Epithelial cell of esophagus (primary cell): ENCODE results near the gene ADGRD1.
"Not testable (repeated sequence)": the region's sequence is repeated elsewhere in the genome, so short reads cannot be mapped to it uniquely, and the experiment has no call there.

Source experiments
- DNase-seq: peaks from one replicate; pipeline ENCODE4 v3.0.0; 2010; ENCODE audit warnings: low read depth
- H3K4me3 ChIP-seq: 2 replicates; pipeline ENCODE4 v1.5.1; 2011; ENCODE audit warnings: mild to moderate bottlenecking, low read length, control low read depth
- TF ChIP-seq, protein P1 (sequence below): IDR thresholded peaks from 2 replicates; pipeline ENCODE4 v1.5.1; 2011; ENCODE audit warnings: low read depth, mild to moderate bottlenecking, low read length, control low read depth, inconsistent platforms; ENCODE audit not compliant: insufficient read depth; ENCODE audit errors: missing control alignments

Gene ADGRD1

DNA sequence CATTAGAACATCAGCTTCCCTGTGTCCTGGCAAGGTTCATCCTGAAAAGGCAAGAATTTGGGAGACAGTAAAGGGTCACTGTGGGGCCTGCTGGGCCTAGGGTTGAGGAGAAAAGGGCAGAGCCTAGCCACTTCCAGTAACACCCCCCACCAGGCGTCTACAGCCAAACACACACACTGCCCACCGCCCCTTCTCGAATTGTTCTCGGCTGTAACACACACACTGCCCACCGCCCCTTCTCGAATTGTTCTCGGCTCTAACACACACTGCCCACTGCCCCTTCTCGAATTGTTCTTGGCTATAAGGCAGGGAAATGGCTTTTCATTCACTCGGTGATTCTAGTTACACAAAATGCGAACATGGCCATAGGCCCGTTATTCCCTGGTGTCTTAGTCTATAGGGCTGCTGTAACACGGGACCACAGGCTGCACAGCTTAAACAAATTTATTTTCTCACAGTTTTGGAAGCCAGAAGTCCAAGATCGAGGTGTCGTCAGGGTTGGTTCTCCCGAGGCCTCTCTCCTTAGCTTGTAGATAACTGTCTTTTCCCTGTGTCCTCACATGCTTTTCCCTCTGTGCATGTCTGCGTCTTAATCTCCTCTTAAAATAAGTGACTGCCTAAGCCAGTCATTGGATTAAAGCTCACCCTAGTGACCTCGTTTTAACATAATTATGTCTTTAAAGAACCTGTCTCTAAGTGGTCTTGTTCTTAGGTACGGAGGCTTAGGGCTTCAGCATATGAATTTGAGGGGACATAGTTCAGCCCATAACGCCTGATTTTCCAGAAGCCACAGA lies 171.0 kb downstream of the ADGRD1 start:
- TF ChIP-seq, protein P1, sequence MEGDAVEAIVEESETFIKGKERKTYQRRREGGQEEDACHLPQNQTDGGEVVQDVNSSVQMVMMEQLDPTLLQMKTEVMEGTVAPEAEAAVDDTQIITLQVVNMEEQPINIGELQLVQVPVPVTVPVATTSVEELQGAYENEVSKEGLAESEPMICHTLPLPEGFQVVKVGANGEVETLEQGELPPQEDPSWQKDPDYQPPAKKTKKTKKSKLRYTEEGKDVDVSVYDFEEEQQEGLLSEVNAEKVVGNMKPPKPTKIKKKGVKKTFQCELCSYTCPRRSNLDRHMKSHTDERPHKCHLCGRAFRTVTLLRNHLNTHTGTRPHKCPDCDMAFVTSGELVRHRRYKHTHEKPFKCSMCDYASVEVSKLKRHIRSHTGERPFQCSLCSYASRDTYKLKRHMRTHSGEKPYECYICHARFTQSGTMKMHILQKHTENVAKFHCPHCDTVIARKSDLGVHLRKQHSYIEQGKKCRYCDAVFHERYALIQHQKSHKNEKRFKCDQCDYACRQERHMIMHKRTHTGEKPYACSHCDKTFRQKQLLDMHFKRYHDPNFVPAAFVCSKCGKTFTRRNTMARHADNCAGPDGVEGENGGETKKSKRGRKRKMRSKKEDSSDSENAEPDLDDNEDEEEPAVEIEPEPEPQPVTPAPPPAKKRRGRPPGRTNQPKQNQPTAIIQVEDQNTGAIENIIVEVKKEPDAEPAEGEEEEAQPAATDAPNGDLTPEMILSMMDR = no peak
- no peak overlapping the region for H3K4me3 ChIP-seq
- DNase-seq = no peak

DNA sequence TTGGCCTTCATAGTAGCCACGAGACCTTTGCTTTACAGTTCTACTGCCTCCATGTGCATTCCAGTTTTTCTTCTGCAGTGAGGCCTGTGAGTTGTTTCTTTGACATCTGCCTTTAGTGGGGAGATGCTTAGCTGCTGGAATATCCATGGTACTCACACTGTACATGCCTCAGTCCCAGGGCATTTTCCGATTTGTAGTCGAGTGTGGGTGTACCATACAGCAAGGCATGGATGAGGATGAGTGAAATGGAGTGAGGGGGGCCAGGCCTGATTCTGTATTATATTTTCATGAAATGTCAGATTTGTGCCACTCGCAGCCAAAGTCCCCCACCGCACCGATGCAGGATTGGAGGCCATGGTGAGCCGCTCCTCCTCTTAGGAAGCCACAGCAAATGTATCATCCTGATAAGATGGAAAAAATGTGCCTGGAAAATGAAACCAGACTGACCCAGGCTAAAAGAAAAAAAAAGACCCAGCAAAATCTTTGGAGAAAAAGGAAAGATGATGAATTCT lies 173.0 kb downstream of the ADGRD1 start:
- no peak overlapping the region for H3K4me3 ChIP-seq
- DNase-seq = no peak
- TF ChIP-seq, protein P1 = no peak

DNA sequence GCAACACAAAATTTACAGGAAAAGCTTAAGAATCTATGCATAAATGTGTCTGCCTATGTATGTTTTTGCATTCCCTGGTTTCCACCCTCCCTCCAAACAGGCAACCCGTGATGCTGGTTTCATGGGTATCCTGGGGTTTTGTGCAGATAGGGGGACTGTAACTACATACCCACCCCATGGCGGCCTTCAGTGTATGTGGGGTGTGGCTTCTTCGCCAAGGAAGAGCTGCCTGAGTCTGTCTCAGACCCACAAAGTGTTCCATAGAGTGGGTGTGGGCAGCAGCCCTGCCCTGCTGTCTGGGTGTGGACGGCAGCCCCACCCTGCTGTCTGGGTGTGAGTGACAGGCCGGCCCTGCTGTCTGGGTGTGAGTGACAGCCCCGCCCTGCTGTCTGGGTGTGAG lies 174.8 kb downstream of the ADGRD1 start:
- no peak for DNase-seq
- TF ChIP-seq, protein P1 = no peak

DNA sequence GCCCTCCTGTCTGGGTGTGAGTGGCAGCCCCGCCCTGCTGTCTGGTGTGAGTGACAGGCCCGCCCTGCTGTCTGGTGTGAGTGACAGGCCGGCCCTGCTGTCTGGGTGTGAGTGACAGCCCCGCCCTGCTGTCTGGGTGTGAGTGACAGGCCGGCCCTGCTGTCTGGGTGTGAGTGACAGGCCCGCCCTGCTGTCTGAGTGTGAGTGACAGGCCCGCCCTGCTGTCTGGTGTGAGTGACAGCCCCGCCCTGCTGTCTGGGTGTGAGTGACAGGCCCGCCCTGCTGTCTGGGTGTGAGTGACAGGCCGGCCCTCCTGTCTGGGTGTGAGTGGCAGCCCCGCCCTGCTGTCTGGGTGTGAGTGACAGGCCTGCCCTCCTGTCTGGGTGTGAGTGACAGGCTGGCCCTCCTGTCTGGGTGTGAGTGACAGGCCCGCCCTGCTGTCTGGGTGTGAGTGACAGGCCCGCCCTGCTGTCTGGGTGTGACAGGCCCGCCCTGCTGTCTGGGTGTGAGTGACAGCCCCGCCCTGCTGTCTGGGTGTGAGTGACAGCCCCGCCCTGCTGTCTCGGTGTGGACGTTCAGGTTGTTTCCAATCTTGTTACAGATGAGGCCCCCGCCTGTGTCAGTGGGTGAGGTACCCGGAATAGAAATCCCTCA lies 175.4 kb downstream of the ADGRD1 start:
- H3K4me3 ChIP-seq, DNase-seq: not testable (repeated sequence)

More for the DNA sequence above, 174.8 kb downstream of the ADGRD1 start:
- H3K4me3 ChIP-seq = no peak overlapping the region

DNA sequence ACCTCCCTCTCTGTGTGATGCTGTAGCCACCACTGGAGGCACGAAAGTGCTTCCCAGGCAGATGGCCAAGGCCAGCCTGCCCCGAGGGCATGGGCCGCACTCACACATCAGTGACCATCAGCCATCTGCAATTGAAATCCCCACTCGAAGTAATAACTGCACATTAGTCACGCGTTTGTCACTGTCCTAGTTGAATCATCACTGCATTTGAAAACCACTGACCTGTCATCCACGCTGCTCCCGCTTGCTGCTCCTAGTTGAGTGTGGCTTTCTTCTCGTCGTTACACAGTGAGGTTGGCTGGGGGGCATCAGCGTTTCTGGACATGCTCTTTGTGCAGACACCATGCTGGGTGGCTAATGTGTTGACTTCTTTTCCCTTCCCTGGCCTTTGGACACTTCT lies 176.1 kb downstream of the ADGRD1 start:
- TF ChIP-seq, protein P1 = no peak
- no peak for DNase-seq
- H3K4me3 ChIP-seq = no peak overlapping the region

DNA sequence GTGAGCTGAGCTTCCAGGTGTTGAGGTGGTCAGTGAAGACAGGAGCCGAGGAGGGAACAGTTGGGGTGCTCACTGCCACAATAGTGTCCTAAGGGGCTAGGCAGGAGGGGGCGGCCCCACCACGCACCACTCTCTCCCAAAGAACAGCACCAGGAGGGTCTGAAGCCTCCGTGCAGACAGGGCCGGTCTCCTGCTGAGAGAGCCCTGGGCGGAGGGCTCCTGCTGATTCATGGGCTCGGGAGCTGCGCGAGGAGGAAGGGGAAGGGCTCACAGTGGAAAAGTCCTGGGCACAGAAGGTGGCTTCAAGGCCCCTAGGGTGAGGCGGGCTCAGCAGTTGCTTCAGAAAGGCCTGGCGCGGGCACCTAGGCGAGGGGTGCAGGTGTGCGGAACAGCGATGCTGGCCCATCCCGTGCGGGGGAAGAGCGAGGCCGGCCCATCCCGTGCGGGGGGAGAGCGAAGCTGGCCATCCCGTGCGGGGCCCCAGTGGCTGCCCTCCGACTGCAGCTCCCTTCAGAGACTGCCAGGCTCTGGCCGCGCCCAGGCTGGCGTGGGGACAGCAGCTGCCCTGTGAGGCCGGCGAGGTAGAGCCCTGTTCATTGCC lies 176.7 kb downstream of the ADGRD1 start:
- TF ChIP-seq, protein P1 = no peak
- DNase-seq = no peak
- H3K4me3 ChIP-seq = no peak overlapping the region

DNA sequence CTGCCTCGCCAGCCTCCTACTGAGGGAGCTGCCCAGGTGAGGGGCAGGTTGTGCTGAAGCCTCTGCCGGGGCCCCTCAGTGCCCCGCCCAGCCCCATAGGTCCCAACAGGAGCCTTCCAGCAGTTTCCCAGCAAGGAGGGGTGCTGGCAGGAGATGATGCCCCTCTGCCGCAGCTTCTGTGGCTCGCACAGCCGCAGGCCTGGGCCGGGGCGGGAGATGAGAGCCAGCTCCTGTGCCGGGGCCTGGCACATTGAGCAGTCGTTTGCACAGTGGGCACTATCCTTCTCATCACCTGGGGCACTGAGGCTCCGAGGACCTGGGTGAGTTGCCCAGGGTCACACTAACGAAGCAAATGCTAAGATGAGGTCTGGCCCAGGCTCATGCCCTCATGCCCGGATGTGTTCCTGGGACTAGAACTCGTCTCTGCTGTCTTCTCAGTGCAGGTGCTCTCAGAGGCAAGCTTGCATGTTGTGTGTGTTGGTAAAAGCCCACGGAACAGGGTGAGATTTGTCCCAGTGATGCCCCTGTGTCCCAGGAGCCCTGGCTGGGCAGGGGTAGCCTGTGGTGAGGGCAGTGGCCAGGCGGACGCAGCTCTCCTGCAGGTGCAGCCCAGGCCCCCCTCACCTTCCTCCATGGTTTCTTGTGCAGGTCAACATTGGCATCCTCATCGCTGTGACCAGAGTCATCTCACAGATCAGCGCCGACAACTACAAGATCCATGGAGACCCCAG lies 177.5 kb downstream of the ADGRD1 start:
- H3K4me3 ChIP-seq = no peak overlapping the region
- TF ChIP-seq, protein P1 = no peak
- DNase-seq = no peak
